Activated CD4-positive, alpha-beta T cell treated with anti-CD3 and anti-CD28 coated beads, Interleukin-2, Interleukin-6, amounts not matched to agents 100 ng/mL and 50 ng/mL, durations not matched to agents 16 hours and 8 hours (primary cell): Measurements from ENCODE around the gene NRDC.
A peak's percentile ranks its signal among the peaks of the same experiment; 100 is the strongest.
"Not testable (repeated sequence)": the region's sequence is repeated elsewhere in the genome, so short reads cannot be mapped to it uniquely, and the experiment has no call there.

ENCODE experiments used
- DNase-seq: peaks from one replicate; pipeline ENCODE4 v3.0.0-alpha.2; 2020

NRDC gene

DNA sequence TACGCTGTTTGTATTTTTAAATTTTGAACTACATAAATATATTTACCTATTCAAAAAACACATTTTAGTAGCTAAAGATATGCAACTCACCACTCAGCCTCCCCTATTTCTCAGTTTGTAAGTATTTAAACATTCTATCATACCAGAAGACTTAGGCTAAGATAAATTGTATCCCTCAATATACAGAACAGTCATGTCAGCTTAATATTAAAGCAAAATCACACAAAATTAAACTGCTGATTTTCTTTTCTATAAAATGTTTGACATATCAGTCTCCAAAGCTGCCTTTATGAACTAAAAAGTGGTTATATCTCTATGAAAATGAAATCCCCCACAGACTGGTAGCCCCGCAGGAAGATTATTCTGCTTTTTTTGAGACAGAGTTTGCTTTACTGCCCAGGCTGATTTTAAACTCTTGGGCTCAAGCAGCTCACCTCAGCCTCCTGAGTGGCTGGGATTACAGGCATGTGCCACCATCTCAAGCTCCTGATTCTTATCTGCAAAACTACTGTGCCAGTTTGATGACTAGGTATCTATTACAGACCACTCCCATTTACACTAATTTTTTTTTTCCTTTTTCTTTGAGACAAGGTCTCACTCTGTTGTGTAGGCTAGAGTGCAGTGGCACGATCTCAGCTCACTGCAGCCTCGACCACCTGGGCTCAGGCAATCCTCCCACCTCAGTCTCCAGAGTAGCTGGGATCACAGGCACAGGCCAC lies 37.6 kb downstream of the NRDC start:
- no peak for DNase-seq

DNA sequence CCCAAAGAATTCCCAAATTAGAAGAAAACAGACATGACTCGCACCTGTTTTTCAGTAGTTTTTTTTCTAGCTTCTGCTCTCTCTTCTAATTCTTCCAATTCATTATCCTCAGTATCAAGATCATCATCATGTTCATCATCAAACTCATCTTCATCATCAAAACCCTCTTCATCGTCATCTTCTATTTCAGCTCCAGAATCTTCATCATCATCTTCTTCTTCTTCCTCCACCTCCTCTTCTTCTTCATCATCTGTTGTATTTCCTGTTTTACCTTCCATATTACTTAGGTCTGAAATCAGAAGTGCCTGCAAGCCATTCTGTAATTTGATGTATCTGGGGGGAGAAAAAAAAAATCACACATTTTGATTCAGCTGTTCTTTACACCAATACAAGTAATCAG lies 38.3 kb downstream of the NRDC start:
- no peak for DNase-seq

DNA sequence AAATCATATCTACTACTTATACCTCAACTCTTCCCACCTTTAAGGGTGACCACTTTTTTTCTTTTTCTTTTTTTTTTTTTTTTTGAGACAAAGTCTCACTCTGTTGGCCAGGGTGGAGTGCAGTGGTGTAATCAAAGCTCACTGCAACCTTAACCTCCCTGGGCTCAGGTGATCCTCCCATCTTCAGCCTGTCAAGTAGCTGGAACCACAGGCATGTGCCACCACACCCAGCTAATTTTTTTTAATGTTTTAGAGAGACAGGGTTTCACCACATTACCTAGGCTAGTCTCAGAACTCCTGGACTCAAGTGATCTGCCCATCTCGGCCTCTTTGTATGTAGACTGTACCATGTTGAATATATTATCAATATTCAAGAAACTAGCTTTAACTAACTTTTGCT lies 39.4 kb downstream of the NRDC start:
- no peak for DNase-seq

DNA sequence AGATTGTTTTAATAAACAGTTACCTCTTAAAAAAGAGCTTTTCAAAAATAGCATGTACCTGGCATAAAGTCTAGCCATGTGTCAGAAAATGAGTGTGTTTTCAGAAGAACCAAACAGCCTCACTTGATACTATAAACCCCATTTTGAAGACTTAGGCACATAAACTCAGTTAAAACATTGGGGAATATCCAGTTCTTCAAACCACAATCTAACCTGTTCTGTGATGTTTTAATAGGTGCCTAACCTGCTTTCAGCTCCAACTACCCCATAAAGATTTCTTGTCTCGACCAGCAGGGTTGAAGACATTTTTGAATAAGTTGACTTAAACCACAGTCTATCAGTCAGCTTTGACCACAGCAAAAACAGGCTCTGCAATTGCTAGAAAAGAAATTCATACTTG lies 41.3 kb downstream of the NRDC start:
- DNase-seq, result no peak

DNA sequence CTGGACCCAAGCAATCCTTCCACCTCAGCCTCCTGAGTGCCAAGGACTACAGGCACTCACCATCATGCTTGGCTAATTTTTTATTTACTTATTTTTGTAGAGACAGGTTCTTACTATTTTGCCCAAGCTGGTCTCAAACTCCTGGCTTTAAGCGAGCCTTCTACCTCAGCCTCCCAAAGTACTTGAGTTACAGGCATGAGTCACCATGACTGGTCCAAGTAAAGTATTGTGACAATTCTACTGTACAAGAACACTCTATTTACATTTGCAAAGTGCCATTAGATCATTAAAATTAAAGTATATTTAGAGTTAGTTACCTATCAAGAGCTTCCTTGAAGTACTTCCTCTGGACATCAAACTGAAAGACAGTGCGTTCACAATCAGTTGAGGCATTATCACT lies 44.8 kb downstream of the NRDC start:
- DNase-seq, result no peak

DNA sequence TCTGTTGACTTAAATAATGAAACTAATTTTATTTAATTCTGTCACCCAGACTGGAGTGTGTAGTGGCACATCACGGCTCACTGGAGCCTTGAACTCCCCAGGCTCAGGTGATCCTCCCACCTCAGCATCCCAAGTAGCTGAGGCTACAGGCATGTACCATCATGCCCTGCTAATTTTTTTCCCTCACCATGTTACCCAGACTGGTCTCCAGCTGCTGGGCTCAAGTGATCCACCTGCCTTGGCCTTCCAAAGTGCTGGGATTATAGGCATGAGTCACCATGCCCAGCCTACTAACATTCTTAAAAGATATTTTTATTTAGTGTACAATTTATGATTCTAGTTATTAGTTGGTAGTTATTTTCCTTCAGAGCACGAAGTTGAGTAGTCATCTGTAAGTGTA lies 49.5 kb downstream of the NRDC start:
- no peak for DNase-seq

DNA sequence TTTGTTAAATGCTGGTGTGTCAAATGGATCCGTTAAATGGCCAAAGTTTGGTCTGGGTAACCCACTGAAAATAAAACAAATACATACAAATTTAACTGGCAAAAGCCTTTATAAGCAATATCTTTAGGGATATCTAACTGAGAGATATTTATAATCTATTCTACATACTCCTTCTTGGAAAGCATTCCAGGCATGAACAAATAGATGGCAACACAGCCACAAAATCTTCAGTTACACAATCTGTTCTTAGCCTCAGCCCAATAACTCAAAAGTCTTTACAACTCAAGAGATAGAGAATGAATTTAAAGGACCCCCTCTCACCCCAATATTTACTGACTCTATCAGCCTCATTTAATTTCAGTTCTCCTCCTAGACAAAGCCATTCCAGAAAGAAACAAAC lies 58.7 kb downstream of the NRDC start:
- DNase-seq, result no peak

DNA sequence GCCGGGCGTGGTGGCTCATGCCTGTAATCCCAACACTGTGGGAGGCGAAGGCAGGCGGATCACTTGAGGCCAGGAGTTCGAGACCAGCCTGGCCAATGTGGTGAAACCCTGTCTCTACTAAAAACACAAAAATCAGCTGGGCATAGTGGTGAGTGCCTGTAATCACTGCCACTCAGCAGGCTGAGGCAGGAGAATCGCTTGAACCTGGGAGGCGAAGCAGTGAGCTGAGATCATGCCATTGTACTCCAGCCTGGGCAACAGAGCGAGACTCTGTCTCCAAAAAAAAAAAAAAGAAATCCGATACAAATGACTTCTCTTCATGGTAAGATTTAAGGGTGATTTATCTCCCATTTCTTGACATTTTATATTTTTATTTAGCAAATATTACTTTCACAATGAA lies 59.5 kb downstream of the NRDC start:
- DNase-seq, result not testable (repeated sequence)

DNA sequence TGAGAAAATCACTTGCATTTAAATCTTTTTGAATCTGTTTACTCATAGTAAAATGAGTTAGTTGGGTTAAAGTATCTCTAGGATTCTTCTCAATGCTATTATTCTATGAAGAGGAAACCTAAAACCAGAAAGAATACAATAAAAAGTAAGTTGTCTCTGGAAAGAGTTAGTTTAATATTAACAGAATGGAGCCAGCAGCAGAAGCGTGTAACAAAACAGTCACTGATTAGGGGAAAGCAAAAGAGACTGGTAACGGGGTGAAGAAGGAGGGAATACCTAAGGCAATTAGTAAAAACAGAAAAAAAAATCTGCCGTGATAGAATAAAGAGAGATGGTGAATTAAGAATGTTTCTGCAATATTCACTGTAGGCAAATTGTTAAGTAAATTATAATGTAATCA lies 60.0 kb downstream of the NRDC start:
- DNase-seq, result no peak

DNA sequence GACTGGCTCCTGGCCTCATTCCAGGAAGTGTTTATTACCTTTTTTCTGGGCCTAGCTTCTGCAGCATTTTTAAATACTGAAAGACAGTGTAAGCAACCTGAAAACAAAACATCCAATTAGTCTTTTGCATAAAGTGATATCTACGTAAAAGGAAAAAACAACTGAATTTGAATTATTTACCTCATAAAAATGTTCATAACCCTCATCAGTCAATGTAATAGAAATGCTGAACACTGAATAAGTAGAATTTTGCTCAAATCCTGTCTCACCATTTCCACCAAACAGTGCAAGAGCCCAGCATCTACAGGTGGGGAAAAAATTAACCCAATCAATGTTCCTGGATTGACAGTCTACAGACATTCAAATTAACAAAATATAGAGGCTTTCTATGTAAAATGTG lies 64.0 kb downstream of the NRDC start:
- DNase-seq, result no peak

DNA sequence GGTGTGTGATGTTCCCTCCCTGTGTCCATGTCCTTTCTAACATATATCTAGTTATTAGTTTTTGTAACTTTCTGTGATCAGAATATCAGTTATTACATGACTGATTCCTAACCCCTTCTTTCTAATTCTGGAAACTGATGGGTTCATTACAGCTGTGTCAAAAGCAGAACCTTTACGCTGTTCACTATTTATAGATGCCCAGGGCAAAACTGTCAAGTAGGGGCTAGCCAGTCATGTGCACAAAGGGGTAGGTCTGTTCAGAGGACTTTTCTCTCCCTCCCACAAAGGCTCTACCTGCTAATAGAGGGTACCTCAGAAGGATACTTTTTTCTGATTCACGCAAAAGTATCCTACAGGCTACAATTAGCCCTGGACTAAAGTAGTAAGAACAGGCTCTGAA lies 79.2 kb downstream of the NRDC start:
- DNase-seq, result no peak

DNA sequence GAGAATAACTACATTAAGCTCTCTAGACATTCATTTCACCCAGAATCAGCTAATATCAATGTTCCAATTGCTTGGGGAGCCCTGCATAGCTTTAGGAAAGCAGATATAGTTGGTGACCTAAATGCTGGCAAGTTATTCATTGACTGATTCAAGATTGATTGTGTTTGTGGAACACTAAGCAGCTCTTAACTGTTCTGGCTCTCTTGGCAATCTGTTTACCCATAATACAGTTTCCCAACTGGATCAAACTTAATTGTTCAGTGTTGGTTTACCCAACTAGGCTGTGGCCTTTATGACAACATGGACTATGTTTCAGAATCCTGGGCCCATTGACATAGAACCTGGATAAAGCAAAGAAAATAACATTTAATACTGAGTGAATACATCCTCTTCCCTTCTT lies 83.7 kb downstream of the NRDC start:
- no peak for DNase-seq

DNA sequence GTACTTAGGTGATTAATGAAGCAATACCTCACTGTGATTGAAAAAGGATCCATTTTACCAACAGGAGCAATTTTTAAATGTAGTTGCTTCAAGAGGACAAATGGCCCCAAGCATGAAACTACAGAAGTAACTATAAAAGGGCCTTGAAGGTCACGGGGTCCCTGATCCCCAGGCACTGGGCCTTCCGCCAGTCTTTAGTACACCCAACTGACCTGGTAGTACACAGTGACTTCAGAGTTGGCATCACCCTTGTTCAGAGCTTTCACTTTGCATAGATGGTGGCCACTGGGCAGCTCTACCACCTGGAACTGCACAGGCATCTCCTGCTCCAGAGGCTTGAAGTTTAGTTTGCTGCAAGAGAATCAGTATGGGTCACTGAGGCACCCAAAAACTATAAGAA lies 84.3 kb downstream of the NRDC start:
- DNase-seq, result no peak

DNA sequence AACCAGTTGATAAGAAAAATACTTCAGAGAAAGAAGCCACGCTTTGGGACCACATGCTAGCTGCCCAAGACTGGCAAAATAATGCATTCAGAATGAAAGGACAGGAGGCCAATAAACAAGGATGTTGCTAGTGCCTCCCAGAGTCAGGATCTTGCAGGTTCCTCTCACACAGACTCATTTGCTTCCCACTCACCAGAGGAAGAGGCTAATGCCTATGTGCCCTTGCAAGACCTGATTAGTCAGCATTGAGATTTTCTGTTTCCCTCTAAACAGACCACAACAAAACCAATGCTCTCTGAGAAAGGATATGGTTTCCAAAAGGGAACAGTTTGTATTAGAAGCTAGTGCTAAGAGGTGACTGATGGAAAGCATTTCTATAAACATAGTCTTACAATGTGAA lies 85.7 kb downstream of the NRDC start:
- DNase-seq, result peak; percentile 40

DNA sequence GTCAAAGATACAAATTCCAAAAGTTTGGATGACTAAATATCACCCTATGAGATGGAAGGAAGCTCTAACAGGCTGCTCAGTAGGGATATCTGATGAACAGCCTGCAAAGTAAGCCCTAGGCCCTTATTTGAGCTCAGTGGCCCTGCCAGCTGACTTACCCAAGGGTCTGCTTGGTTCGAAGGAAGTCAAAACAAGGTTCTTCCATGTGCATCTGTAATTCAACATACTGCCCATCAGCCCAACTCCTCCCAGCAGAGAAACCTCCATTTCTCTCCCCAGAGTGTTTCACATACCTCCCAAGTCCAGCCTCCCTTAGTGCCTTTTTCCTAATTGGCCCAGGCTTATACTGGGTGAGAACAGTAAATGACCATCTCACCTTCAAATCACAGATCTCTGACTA lies 86.6 kb downstream of the NRDC start:
- no peak for DNase-seq

DNA sequence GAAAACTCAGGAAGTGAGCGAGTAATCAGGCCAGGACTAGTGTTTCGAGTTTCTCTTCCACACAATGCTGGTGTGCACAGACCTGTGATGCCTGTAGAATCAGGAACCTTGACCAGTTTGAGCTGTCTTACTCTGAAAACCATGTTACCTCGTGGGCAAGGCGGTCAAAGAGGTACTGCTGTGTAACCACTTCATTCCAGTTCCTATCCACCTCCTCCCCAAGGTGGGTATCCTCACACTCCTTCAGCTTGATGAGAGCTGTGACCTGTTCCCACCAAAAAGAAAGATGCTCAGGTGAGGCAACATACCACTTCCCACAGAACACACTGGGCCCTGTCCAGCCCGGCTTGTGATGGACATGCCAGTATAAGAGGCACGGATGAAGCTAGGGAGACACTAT lies 88.1 kb downstream of the NRDC start:
- no peak for DNase-seq

DNA sequence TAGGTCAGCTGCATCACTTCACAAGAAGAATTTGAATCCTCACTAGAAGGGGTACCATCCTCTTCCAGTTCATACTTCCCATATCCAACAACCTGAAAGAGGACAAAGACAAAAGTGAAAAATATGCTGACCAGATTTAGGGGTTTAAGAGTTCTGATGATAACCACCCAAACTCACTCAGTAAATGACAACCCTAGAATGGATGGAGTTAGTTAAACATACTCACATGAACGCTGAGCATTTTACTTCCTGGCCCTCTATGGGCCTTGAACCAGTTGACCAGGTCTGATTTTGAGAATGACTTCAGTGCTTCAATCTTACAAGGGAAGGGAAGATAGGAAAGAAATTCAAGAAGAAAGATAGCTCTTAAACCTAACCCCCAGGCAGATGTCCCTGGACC lies 89.2 kb downstream of the NRDC start:
- DNase-seq, result no peak

DNA sequence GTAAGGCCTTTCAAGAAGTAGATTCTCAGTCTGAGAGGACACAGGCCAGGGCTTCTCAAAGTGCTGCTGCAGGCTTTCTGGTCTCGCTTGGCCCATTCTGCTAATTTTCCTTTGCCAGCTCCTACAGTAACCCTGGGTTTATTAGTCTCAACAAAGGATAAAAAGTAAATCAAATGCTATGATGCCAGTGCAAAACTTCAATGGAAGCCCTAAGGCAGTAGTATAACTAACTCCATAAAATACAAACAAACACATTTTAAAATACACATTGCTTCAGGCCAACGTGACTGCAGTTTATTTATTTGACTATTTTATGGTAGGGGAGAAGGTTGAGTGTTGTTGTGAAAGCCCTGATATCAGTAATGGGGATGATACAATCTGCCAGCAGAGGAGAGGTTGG lies 89.6 kb downstream of the NRDC start:
- DNase-seq, result no peak

DNA sequence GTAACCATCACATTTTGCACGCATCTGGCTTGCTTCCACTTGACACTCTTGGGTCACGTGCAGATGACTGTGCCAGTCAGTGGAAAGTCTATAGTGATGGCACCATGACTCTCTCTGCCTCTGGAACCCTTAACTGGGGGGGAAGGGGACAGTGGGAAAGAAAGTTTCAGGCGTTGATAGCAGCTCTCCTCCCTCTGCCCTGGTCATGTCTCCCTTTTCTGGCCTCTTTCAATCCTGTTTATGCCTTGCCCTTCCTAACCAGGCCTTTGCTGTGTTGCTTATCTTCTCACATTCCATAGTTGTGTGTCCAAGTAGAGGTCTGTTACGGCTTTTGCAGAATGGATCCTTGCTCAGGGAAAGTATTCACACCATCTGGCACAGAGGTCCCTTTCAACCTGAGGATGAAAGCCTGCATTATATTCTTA lies 93.5 kb downstream of the NRDC start:
- no peak for DNase-seq

DNA sequence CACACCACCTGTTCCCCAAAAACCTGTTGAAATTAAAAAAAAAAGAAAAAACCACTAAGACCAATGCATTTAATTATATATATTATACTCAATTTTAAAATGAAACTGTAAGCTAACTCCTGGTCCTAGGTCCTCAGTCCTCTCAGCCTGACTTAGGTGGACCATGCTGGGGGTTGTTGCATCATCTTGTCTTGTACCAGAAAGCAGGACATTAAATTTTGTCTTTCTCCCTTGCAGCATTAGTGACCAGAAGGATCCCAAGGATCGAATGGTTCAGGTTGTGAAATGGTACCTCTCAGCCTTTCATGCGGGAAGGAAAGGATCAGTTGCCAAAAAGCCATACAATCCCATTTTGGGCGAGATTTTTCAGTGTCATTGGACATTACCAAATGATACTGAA lies 97.6 kb downstream of the NRDC start:
- DNase-seq, result no peak

DNA sequence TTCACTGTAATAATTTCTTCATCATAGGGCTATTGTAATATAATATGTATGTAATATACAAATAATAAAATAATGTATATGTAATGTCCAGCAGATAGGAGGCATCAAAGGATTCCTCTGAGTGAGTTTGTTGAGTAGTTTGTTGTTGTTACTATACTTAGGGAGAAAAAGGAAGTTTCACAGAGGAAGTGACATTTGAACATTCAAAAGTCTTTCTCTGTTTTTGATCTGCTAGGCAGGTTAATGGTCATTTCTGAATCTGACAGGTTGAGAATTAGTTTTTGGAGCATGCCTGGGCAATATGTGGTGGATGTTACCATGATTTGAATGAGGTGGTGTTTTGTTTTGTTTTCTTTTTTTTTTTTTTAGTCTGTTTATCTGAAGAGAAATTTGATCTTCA lies 102.1 kb downstream of the NRDC start:
- DNase-seq, result no peak

DNA sequence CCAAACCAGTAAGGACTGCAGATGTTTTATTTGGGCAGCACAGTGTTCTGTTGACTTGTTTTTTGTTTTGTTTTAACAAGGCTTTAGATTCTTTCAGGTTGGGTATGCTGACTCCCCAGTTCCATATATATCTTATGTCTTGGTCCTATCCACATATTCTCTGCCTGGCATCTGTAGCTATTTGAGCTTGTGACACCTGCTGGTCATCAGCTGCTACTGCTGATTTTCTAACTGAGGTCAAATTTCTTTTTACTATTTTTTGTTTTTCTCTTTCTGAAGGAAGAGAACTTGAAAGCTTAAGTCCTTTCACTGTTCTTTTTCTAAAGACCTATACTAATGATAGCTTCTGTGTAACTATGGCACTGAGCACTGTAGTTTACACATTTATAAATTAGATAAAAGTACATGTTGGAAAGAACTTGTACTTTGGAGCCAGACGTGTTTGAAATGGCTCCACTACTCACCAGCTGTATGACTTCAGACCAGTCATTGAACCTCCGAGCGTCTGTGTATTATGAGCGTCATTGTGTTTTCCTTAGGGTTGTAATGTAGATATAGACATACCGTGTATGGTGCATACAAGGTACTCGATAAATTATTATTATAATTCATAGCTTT lies 109.4 kb downstream of the NRDC start:
- DNase-seq, result peak; percentile 41

DNA sequence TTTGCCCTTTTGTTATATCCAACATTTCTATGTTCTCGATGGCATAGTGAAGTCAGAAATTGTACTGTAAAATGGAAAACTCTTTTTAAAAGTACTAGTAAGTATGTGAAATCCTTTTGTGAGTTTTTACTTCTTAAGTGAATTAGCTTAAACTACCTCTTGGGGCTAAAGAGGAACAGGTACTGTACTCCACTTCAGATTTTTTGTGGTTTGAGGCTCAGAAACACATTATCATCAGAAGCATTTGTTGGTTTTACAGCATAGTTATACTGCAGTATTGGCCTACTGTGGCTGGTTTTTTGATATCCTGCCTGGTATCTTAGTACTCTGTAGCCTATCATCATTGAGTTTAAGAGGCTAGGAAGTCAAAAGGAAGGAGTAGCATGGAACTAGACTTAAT lies 117.2 kb downstream of the NRDC start:
- no peak for DNase-seq

DNA sequence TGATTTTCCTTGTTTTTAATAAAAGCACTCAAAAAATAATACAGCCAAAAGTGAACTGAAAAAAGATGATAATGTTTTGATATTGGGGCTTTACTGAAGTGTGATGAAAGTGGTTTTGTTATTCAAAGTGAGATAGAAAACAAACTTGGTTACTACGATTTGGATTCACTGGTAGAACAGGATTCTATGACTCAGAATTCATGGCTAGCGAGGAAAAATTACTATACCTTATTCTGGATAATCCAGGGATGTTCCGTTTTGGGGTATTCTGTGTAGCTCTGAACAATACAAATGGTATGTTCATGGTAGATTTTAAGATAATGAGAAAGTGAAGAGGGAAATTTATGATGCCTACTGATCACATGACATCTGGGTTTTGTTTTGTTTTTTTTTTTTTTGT lies 117.7 kb downstream of the NRDC start:
- DNase-seq, result no peak

DNA sequence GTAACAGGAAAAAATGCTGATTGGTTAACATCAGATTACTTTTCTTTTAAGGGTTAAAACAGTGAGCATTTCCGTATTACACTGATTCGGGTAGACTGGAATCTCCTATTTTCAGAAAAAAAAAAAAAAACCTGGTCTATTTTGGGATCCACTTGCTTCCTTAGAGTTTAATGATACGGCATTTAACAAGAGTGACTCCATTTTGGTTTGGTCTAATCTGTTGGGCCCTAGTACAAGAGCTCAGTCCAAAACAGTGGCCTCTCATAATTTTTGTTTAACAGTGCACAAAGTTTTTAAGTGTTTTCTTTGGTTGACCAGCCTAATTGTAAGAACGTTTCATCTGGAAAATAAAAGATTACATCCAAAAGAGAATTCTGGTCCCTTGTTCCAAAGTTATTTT lies 120.2 kb downstream of the NRDC start:
- DNase-seq, result no peak
